Neural progenitor cell (in vitro differentiated cells): ENCODE measurements around the gene BCAS2.

Experiments used
- EZH2phosphoT487 ChIP-seq: fragments of 200-600 bp; sonication (generic); IDR thresholded peaks from 2 replicates; pipeline ENCODE4 v1.6.1; 2017; ENCODE audit warnings: antibody characterized with exemption
- TF ChIP-seq, protein P1 (sequence below): fragments of 200-600 bp; sonication (generic); IDR thresholded peaks from 2 replicates; pipeline ENCODE4 v1.5.1; 2017; ENCODE audit warnings: antibody characterized with exemption, mild to moderate bottlenecking

DNA sequence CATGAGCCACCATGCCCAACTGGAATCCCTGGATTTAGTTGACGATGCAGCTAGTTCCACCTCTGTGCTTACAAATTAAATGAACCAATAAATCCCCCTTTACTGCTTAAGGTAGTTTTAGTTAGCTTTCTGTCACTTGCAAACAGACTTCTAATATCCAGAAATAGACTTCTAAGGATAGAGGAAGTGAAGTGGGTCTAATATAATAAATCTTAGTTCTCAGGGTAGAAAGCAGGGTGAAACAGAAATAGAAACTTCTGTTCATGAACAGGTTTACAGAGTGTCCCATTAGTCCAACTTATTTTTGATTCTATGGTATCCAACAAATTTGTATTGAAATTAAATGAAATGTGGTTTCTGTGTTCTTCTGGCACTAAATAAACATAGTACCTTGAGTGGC is 20.1 kb downstream of the BCAS2 start:
- TF ChIP-seq, protein P1, sequence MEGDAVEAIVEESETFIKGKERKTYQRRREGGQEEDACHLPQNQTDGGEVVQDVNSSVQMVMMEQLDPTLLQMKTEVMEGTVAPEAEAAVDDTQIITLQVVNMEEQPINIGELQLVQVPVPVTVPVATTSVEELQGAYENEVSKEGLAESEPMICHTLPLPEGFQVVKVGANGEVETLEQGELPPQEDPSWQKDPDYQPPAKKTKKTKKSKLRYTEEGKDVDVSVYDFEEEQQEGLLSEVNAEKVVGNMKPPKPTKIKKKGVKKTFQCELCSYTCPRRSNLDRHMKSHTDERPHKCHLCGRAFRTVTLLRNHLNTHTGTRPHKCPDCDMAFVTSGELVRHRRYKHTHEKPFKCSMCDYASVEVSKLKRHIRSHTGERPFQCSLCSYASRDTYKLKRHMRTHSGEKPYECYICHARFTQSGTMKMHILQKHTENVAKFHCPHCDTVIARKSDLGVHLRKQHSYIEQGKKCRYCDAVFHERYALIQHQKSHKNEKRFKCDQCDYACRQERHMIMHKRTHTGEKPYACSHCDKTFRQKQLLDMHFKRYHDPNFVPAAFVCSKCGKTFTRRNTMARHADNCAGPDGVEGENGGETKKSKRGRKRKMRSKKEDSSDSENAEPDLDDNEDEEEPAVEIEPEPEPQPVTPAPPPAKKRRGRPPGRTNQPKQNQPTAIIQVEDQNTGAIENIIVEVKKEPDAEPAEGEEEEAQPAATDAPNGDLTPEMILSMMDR, result no peak
- TF ChIP-seq EZH2phosphoT487, result no peak
